C1 segment of cervical spinal cord (tissue), 14 donors: ENCODE results near the gene TMC5.
"Not testable (repeated sequence)": the region's sequence is repeated elsewhere in the genome, so short reads cannot be mapped to it uniquely, and the experiment has no call there.

ENCODE experiments used
- DNase-seq, 14 donors: peaks; one replicate each; lab custom pipeline; 2025; lab: John Stamatoyannopoulos, UW

TMC5 gene

GRCh38 chr16:19417640-19418039 is at the start of gene TMC5:
TSS of gene TMC5 (plus strand) at chr16:19417883. CDS start at chr16:19440039, 22,156 bp downstream.
- DNase-seq = no peak

DNA sequence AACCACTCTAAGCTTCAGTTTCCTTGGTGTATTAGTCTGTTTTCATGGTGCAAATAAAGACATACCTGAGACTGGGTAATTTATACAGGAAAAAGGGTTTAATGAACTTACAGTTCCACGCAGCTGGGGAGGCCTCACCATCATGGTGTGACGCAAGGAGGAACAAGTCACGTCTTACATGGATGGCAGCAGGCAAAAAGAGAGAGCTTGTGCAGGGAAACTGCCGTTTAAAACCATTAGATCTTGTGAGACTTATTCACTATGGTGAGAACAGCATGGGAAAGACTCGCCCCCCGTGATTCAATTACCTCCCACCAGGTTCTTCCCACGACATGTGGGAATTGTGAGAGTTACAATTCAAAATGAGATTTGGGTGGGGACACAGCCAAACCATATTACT is 45.1 kb upstream of the TMC5 start:
- DNase-seq = not testable (repeated sequence)

GRCh38 chr16:19374402-19374801 is 43.3 kb upstream of the TMC5 start:
- no peak for DNase-seq

DNA sequence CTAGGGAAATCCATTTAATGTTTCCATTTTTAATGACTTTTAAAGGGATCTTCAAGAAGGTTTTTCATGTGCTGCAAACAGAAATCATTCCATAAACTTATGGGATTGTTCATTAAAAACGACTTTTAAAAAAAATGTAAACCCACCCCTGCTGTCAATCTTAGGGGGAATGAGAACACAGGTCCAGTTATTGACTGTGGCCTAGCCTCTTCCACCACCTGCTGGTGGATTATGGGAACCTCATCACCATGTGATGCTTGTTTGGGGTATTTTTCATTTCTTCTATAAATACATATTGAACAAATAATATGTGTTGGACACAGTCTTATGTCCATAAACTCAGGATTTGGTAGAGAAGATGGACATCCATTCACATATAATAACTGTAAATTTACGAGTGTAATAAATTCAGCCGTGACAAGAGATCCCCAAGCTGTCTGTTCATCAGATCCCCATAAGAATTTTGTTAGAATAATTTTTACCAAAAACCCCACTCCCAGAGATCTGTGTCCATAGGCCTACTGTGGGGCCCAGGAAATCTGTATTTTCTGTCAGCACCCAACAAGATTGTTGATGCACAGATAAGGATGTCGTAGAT is 42.0 kb upstream of the TMC5 start:
- DNase-seq = peak in 6 of 14 donors; percentile 1 to 12 (median 2)

GRCh38 chr16:19377864-19378263 is 39.8 kb upstream of the TMC5 start:
- no peak for DNase-seq

GRCh38 chr16:19378511-19378910 is 39.2 kb upstream of the TMC5 start:
- no peak for DNase-seq

DNA sequence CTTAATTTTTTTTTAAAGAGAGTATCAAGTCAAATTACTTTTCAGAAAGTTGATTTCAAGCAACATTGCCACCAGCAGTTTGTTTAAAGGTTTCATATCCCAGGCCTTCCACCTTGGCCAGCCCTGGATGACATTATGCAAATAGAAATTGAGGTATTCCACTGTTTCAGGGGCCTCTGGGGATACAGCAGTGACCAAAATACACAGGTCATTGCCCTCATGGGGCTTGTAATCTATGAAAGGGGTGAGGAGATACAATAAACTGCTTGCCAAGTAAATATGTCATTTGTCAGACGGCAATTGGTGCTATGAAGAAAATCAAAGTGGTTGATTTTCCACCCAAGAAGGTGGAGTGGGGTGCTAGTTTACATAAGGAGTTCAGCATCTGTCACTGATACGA is 37.8 kb upstream of the TMC5 start:
- no peak for DNase-seq

DNA sequence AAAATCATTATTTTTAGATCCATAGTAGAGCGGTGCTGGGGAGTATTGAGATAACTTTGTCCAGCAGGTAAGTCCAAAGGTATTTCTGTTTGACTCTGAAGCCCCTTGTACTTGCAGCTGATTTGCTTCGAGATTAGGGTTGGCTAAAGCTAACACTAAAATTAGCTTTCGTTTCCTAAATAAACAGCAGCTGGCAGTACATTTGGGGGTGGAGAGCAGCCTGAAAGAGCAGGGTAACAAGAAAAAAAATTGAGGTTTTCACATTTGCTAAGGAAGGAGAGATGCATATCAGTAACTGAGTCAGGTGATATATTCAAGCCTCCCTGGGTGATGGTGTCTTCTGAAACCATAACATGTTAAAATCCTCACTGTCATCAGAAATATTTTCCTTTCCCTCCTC is 37.4 kb upstream of the TMC5 start:
- DNase-seq = no peak

GRCh38 chr16:19382084-19382801 is 35.4 kb upstream of the TMC5 start:
- DNase-seq = no peak

DNA sequence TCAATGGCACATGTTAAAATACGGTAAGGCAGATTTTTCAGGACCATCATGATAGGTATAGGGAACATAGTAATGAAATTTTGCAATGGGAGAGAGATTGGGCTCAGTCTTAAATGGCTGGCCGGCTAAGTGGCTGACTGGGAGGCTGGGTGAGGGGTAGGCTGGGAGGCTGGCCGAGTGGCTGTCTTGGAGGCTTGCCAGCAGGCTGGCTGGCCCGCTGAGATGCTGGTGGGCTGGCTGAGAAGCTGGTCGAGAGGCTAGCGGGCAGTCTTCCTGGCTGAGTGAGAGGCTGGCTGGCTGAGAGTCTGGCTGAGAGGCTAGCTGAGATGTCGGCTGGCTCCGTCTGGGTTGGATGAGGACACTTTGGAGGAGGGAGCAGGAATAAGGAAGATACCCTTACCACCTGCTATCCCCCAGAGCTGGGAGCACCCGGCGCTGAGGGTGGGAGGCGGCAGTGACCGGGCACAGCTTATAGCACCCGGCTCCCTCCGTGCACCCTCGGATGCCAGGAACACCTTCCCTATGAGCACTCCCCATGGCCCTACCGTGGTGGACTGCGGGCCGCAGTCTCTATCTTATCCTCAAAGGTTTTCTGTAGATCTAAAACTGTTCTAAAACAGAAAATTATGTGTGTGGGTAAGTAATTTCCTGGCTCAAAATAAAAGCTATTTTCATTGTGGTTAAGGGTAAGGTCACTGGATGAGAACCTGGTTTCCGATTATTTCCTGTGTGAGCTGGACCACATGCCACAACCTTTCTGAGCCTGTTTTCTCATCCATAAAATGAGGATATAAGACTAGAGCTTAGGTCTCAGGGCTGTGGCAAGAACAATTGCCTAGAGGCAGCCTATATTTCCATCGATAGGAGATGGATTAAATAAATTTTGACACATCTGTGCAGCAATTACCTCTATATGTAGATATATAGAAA is 34.5 kb upstream of the TMC5 start:
- DNase-seq = peak in 6 of 14 donors; percentile 2 to 65 (median 16)

- no peak for DNase-seq
Observed at GRCh38 chr16:19384656-19385055, 33.0 kb upstream of the TMC5 start.

DNA sequence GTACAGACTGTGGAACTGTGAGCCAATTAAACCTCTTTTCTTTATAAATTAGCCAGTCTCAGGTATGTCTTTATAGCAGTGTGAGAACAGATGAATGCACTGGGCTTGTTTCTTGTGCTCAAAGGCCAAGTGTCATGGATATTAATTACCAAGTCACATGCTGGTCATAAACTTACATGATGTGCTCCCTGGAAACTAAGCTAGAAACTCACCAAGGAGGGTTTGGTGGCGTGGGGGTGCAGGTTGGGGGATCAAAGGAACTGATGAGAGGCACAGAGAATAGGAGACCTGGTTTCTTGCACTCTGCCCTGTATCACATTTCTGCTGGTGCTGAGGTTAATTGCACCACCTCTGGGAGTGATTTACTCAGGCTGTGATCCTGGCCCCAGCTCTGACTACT is 31.2 kb upstream of the TMC5 start:
- no peak for DNase-seq

DNA sequence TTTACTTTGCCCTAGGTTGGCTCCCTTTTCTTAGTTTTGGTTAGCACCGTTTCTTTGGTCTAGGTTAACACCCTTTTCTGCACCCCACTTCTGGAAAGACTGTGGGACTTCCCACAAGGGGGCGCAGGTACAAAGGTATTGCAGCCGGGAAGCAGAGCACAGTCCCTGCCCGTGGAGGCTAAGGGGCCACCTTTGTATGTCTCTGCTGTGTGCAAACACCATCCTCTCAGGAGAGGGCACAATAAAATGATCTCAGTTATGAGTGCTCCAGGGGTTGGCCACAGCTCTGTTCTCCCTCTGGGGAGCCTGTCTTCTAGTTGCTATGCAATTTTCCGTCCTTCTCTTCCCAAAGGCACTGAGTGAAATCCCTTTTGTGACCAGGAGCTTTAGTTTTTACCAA is 28.4 kb upstream of the TMC5 start:
- peak in 1 of 14 donors; percentile 0 for DNase-seq

DNA sequence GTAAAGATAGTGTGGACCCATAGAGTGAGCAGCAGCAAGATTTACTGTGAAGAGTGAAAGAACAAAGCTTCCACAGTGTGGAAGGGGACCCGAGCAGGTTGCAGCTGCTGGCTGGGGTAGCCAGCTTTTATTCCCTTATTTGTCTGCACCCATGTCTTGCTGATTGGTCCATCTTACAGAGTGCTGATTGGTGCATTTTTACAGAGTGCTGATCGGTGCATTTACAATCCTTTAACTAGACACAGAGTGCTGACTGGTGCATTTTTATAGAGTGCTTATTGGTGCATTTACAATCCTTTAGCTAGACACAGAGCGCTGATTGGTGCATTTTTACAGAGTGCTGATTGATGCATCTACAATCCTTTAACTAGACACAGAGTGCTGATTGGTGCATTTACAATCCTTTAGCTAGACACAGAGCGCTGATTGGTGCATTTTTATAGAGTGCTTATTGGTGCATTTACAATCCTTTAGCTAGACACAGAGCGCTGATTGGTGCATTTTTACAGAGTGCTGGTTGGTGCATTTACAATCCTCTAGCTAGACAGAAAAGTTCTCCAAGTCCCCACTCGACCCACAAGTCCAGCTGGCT is 26.4 kb upstream of the TMC5 start:
- not testable (repeated sequence) for DNase-seq

GRCh38 chr16:19392352-19392751 is 25.3 kb upstream of the TMC5 start:
- DNase-seq = no peak

GRCh38 chr16:19393226-19394111 is 24.2 kb upstream of the TMC5 start:
- no peak for DNase-seq

GRCh38 chr16:19395646-19396267 is 21.9 kb upstream of the TMC5 start:
- not testable (repeated sequence) for DNase-seq

DNA sequence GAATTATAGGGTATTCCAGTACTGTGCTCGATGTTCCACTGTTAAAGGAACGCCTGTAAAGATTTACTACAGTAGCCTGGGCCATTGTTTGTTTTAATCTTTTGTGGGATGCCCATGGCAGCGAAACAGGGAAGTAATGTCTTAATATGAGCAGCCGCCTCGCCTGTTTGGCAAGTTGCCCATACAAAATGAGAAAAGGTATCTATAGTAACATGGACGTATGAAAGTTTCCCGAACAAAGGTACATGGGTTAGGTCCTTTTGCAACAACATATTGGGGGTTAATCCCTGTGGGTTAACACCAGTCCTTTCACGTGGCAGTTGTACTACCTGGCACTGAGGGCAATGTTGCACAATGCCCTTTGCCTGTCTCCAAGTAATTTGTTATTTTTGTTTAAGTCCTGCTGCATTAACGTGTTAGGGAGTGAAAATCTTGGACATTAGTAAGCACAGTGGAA is 21.1 kb upstream of the TMC5 start:
- no peak for DNase-seq

GRCh38 chr16:19397373-19397772 is 20.3 kb upstream of the TMC5 start:
- not testable (repeated sequence) for DNase-seq

- DNase-seq = no peak
Observed at GRCh38 chr16:19400711-19401110, 17.0 kb upstream of the TMC5 start.
